NCI-H1694 (cell line): Measurements from ENCODE around the gene ZNF577.

ENCODE experiments used
- DNase-seq: peaks from one replicate; lab custom pipeline; 2025; lab: John Stamatoyannopoulos, UW

Gene ZNF577

DNA sequence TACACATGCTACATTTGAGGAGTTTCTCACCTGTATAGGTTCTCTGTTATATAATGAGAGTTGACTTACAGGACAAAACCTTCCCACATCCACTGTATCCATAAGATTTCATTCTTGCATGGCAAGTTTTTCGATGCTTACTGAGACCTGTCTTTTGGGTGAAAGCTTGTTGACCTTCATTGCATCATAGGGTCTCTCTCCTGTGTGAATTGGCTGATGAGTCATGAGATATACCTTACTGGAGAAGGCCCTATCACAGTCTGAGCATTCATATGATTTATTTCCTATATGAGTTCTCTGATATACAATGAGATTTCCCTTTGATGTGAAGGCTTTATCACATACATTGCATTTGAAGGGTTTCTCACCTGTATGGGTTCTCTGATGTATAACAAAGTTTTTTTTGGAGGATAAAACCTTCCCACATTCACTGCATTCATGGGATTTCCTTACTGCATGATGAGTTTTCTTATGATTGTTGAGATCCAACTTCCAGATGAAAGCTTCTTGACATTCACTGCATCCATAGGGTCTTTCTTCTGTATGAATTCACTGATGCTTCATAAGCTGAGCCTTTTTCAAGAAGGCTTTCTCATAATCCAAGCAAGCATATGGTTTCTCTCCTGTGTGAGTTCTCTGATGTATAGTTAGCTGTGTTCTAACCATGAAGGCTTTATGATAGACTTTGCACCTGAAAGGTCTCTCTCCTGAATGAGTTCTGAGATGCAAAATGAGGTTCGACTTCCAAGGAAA, 25.7 kb downstream of the ZNF577 start:
- no peak for DNase-seq

DNA sequence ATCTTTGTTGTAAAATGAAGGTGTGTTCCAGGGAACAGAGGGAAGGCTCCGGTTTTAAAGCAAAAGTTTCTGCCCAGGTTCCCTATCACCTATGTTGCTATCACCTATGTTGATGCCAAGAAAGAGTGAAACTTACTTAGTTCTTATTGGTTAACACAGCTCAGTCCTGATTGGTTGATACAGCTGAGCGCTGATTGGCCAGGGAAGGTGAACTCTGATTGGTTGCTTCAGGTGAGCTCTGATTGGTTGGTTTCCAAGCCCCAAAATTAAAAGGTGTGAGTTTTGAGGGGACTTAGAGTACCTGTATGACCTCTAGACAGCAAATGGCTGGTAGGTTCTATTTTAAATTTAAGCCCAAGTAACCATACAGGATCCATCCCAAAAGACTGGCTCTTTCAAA, 50.6 kb downstream of the ZNF577 start:
- DNase-seq: no peak

DNA sequence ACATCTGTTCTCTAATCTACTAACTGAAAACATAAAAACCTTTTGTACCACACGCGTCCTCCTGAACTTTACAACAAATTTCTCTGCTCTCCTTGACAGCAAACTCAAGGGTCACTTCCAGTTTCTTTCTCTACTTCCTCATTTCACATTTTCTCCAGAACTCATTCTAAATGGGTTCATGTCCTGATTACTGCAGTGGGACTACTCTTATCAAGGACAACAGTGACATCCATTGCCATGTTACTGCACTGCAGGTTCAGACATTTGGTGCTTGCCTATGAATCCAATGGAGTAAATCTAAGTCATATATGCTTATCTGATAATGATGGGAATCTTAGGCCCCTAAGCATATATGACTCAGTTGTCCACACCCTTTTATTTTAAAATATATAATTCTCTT, 57.5 kb downstream of the ZNF577 start:
- no peak for DNase-seq

DNA sequence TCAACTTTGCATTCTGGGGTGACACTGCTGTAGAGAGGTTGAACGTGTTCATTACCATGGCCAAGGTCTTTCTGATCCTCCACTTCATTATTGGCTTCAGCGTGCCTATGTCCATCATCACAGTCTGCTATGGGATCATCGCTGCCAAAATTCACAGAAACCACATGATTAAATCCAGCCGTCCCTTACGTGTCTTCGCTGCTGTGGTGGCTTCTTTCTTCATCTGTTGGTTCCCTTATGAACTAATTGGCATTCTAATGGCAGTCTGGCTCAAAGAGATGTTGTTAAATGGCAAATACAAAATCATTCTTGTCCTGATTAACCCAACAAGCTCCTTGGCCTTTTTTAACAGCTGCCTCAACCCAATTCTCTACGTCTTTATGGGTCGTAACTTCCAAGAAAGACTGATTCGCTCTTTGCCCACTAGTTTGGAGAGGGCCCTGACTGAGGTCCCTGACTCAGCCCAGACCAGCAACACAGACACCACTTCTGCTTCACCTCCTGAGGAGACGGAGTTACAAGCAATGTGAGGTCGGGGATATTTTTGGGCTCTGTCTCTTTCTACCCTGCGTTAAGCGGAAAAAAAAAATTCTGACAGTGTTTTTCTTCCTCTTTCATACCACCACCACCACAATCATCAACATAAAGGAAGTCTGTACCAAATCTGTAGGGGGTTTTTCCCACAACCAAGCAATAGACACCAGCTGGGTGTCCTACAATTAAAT, 63.3 kb downstream of the ZNF577 start:
- no peak for DNase-seq

DNA sequence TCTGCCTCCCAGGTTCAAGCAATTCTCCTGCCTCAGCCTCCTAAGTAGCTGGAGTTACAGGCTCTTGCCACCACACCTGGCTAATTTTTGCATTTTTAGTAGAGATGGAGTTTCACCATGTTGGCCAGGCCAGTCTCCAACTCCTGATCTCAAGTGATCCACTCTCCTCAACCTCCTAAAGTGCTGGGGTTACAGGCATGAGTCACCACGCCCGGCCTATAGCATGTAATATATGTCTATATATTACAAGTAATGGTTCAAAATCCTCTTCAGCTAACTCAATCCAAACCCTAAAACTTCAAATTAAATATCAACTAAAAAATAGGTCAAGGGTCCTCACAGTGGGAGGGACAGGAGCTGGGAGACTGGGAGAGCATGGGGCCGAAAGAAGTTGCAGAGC, 64.8 kb downstream of the ZNF577 start:
- DNase-seq: no peak

DNA sequence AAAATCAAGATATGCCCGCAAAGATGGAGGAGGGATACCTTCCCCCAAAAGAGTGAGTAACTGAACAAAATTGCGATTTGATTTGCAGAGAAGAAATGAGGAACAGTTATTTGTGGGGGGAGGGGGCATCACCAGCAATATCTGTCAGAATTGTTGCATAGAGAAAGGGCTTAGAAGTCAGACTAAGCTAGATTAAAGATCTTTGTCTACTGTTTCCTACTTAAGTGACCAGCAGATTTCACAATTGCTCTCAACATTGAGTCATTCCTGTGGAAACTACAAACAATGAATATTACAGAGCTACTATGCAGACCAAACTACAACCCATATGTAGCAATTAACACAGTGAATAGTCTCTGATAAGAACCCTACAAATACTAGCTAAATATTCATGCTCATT, 65.4 kb downstream of the ZNF577 start:
- no peak for DNase-seq

DNA sequence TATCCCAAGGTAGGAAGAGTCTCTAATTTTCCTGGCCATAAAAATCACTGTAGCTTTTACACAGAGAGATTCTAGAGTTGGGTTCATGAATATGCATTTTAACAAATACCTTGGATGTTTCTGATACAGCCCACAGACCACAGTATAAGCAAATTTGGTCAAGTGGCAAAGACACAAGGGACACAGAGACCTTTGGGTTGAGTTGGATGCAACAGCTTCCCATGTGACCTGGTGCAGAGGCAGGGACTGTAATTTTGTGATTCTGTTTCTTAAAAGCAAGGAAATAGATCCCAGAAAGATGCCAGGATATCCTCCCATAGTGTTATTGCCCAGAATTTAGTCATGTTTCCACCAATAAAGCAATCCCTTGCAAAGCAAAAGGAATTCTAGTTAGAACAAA, 65.8 kb downstream of the ZNF577 start:
- DNase-seq: no peak

DNA sequence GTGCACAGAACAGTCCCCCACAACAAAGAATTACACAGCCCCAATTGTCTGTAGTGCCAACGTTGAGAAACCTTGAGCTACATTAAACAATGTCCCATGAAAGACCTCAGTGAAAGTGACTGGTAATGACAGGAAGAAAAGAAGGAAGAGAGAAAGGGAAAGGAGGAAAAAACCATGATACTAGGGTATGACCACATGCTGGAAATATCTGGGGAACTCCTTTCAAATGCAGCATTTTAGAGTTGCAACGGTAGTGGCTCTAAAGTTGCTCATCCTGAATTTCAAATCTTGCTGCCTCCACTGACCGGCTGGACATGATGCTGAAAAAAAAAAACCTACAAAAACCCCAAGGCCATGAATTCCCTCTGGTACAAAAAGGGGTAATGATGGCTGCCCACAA, 66.3 kb downstream of the ZNF577 start:
- no peak for DNase-seq
